Mesodermal cell (in vitro differentiated cells): ENCODE data around the gene LEO1.

Source experiments
- H3K27ac ChIP-seq: 2 replicates; pipeline ENCODE4 v1.7.0; 2013; ENCODE audit warnings: mild to moderate bottlenecking, low read depth, low read length, moderate library complexity; ENCODE audit not compliant: severe bottlenecking
- H3K36me3 ChIP-seq: 2 replicates; pipeline ENCODE4 v1.7.1; 2013; ENCODE audit warnings: mild to moderate bottlenecking, low read length, moderate library complexity; ENCODE audit not compliant: control insufficient read depth, insufficient read depth
- H3K4me1 ChIP-seq: one replicate; pipeline ENCODE4 v1.7.1; 2013; ENCODE audit warnings: mild to moderate bottlenecking, low read length; ENCODE audit not compliant: insufficient read depth, control insufficient read depth, poor library complexity, severe bottlenecking
- H3K4me3 ChIP-seq: 2 replicates; pipeline ENCODE4 v1.7.0; 2013; ENCODE audit warnings: low read length, control low read depth, mild to moderate bottlenecking; ENCODE audit not compliant: insufficient read depth, poor library complexity, severe bottlenecking; ENCODE audit errors: extremely low read depth
- H3K9me3 ChIP-seq: 2 replicates; pipeline ENCODE4 v1.7.1; 2013; ENCODE audit warnings: mild to moderate bottlenecking, low read length, moderate library complexity; ENCODE audit not compliant: control insufficient read depth
- WGBS, 2 experiments: methylation state at CpG; one replicate each; pipeline ENCODE4 v1.1.5; 2013; ENCODE audit warnings: missing lambda C conversion rate in 2 of 2; ENCODE audit not compliant: insufficient coverage in 2 of 2; 5-methylcytosine and 5-hydroxymethylcytosine counted together

The LEO1 gene

GRCh38 chr15:51931016-51931415 lies 40.6 kb downstream of the LEO1 start:
- Histone ChIP-seq H3K36me3 (peaks cover 20% of the 10 kb centered on the region), H3K9me3 (no peaks in the 10 kb centered on the region), H3K4me1 (no peaks in the 10 kb centered on the region), H3K4me3 (no peak overlapping the region), H3K27ac (no peak overlapping the region)
- 92% methylated on average over 2 of the region's 3 CpGs; no CpG with 5 or more reads in 1 of the 2 experiments for WGBS, 2 experiments

GRCh38 chr15:51926809-51927208 lies 44.8 kb downstream of the LEO1 start:
- Histone ChIP-seq H3K4me1 (no peaks in the 10 kb centered on the region), H3K9me3 (no peaks in the 10 kb centered on the region)
- 92 to 100% methylated on average over 1 of the region's 3 CpGs for WGBS, 2 experiments

GRCh38 chr15:51924156-51925068 lies 47.2 kb downstream of the LEO1 start:
- 79 to 85% methylated on average over 8 of the region's 11 CpGs for WGBS, 2 experiments
- Histone ChIP-seq H3K9me3 (no peaks in the 10 kb centered on the region), H3K36me3 (peaks cover 49% of the 10 kb centered on the region), H3K4me3 (no peak overlapping the region), H3K4me1 (no peaks in the 10 kb centered on the region), H3K27ac (no peak overlapping the region)

More at GRCh38 chr15:51926809-51927208, 44.8 kb downstream of the LEO1 start:
- peaks cover 45% of the 10 kb centered on the region for H3K36me3 ChIP-seq
- H3K4me3 ChIP-seq = no peak overlapping the region
- no peak overlapping the region for H3K27ac ChIP-seq

GRCh38 chr15:51917493-51917892 lies 54.1 kb downstream of the LEO1 start:
- Histone ChIP-seq H3K36me3 (peaks cover 62% of the 10 kb centered on the region), H3K4me3 (no peak overlapping the region), H3K4me1 (no peaks in the 10 kb centered on the region), H3K9me3 (no peaks in the 10 kb centered on the region), H3K27ac (no peak overlapping the region)
- 80 to 89% methylated on average over 1 of the region's 2 CpGs for WGBS, 2 experiments

GRCh38 chr15:51912528-51912927 lies 59.0 kb downstream of the LEO1 start:
- H3K27ac ChIP-seq = no peak overlapping the region
- H3K4me1 ChIP-seq = peaks cover 5% of the 10 kb centered on the region
- H3K9me3 ChIP-seq = no peaks in the 10 kb centered on the region
- WGBS, 2 experiments = 100% methylated on average over 1 of the region's 3 CpGs
- H3K36me3 ChIP-seq = peaks cover 61% of the 10 kb centered on the region
- no peak overlapping the region for H3K4me3 ChIP-seq

GRCh38 chr15:51909584-51909983 lies 62.0 kb downstream of the LEO1 start:
- no peak overlapping the region for H3K4me3 ChIP-seq

GRCh38 chr15:51908316-51908715 lies 63.3 kb downstream of the LEO1 start:
- Histone ChIP-seq H3K36me3 (peaks cover 52% of the 10 kb centered on the region), H3K4me1 (peaks cover 5% of the 10 kb centered on the region), H3K9me3 (no peaks in the 10 kb centered on the region), H3K27ac (no peak overlapping the region), H3K4me3 (no peak overlapping the region)
- no CpG with 5 or more reads among the region's 1 CpG for WGBS, 2 experiments

More at GRCh38 chr15:51909584-51909983, 62.0 kb downstream of the LEO1 start:
- Histone ChIP-seq H3K36me3 (peaks cover 56% of the 10 kb centered on the region), H3K9me3 (no peaks in the 10 kb centered on the region), H3K27ac (no peak overlapping the region), H3K4me1 (peaks cover 5% of the 10 kb centered on the region)
- no CpG with 5 or more reads among the region's 2 CpGs for WGBS, 2 experiments

- WGBS, 2 experiments = 74 to 80% methylated on average over 5 to 7 of the region's 8 CpGs
- H3K4me1 ChIP-seq = peaks cover 5% of the 10 kb centered on the region
- no peaks in the 10 kb centered on the region for H3K9me3 ChIP-seq
- peaks cover 44% of the 10 kb centered on the region for H3K36me3 ChIP-seq
- no peak overlapping the region for H3K27ac ChIP-seq
- H3K4me3 ChIP-seq = no peak overlapping the region
Measured at GRCh38 chr15:51907136-51907862, 64.3 kb downstream of the LEO1 start.

GRCh38 chr15:51904931-51905330 lies 66.6 kb downstream of the LEO1 start:
- H3K4me3 ChIP-seq = no peak overlapping the region
- 78 to 83% methylated on average over 4 of the region's 4 CpGs for WGBS, 2 experiments
- no peak overlapping the region for H3K27ac ChIP-seq
- peaks cover 5% of the 10 kb centered on the region for H3K4me1 ChIP-seq
- no peaks in the 10 kb centered on the region for H3K9me3 ChIP-seq
- H3K36me3 ChIP-seq = peaks cover 44% of the 10 kb centered on the region

- Histone ChIP-seq H3K9me3 (no peaks in the 10 kb centered on the region), H3K36me3 (peaks cover 44% of the 10 kb centered on the region), H3K4me1 (peaks cover 5% of the 10 kb centered on the region), H3K4me3 (no peak overlapping the region), H3K27ac (no peak overlapping the region)
- WGBS, 2 experiments = 93 to 96% methylated on average over 3 of the region's 3 CpGs
Measured at GRCh38 chr15:51904421-51904820, 67.2 kb downstream of the LEO1 start.
